ENCODE data around the gene LCLAT1. TPM values are rescaled to one million over a fixed set of nuclear protein-coding genes. Genes with fewer than 3 reads are reported as not detected.

The LCLAT1 gene
- total RNA-seq, 2 donors from 2014 or later = 30.2 to 34.2 TPM

- H3K36me3 Mint-ChIP-seq (ENCODE audit: low read depth) = peaks cover 5% of the 10 kb centered on the region
- H3K27ac Mint-ChIP-seq = no peak overlapping the region
- Histone ChIP-seq H3K9ac (ENCODE audit: extremely low read depth, low read length, poor library complexity, severe bottlenecking) (no peak overlapping the region), H3K9me3 (ENCODE audit: control insufficient read depth, low read length) (no peaks in the 10 kb centered on the region), H3K36me3 (ENCODE audit: control insufficient read depth, insufficient read depth, low read length) (no peaks in the 10 kb centered on the region), H3K4me1 (ENCODE audit: control insufficient read depth, insufficient read depth, low read length) (no peaks in the 10 kb centered on the region), H3K27me3 (ENCODE audit: control insufficient read depth, insufficient read depth, low read length, poor library complexity, severe bottlenecking) (no peaks in the 10 kb centered on the region), H3K27ac (ENCODE audit: low read depth, low read length) (no peak overlapping the region), H3K4me3 (ENCODE audit: low read length) (no peak overlapping the region)
- 71% methylated on average over 1 of the region's 1 CpG; no CpG with 5 or more reads in 1 of the 2 experiments for WGBS, 2 experiments (ENCODE audit: insufficient coverage in 1 of 2, insufficient read length in 1 of 2)
- no peaks in the 10 kb centered on the region for H3K27me3 Mint-ChIP-seq (ENCODE audit: insufficient read depth)
- H3K9me3 Mint-ChIP-seq = no peaks in the 10 kb centered on the region
- no peaks in the 10 kb centered on the region for H3K4me1 Mint-ChIP-seq
- TF ChIP-seq CTCF (conservative IDR thresholded peaks at IDR 0.05) = no peak
- no peak for DNase-seq
- no peak overlapping the region for H3K4me3 Mint-ChIP-seq
These were observed 143.4 kb downstream of the LCLAT1 start for GRCh38 chr2:30590407-30590806.

GRCh38 chr2:30591186-30591585 is 144.1 kb downstream of the LCLAT1 start:
- Histone ChIP-seq H3K9me3 (ENCODE audit: control insufficient read depth, low read length) (no peaks in the 10 kb centered on the region), H3K4me3 (ENCODE audit: low read length) (no peak overlapping the region), H3K9ac (ENCODE audit: extremely low read depth, low read length, poor library complexity, severe bottlenecking) (no peak overlapping the region), H3K27ac (ENCODE audit: low read depth, low read length) (no peak overlapping the region), H3K36me3 (ENCODE audit: control insufficient read depth, insufficient read depth, low read length) (no peaks in the 10 kb centered on the region), H3K27me3 (ENCODE audit: control insufficient read depth, insufficient read depth, low read length, poor library complexity, severe bottlenecking) (no peaks in the 10 kb centered on the region), H3K4me1 (ENCODE audit: control insufficient read depth, insufficient read depth, low read length) (no peaks in the 10 kb centered on the region)
- TF ChIP-seq CTCF (conservative IDR thresholded peaks at IDR 0.05) = no peak
- H3K27me3 Mint-ChIP-seq (ENCODE audit: insufficient read depth) = no peaks in the 10 kb centered on the region
- H3K36me3 Mint-ChIP-seq (ENCODE audit: low read depth) = peaks cover 10% of the 10 kb centered on the region
- no peaks in the 10 kb centered on the region for H3K4me1 Mint-ChIP-seq
- 80 to 97% methylated on average over 1 to 2 of the region's 2 CpGs for WGBS, 2 experiments (ENCODE audit: insufficient coverage in 1 of 2, insufficient read length in 1 of 2)
- peaks cover 5% of the 10 kb centered on the region for H3K9me3 Mint-ChIP-seq
- no peak overlapping the region for H3K27ac Mint-ChIP-seq
- no peak for DNase-seq
- no peak overlapping the region for H3K4me3 Mint-ChIP-seq

- Mint-ChIP-seq H3K4me1 (peaks cover 31% of the 10 kb centered on the region), H3K36me3 (ENCODE audit: low read depth) (peaks cover 28% of the 10 kb centered on the region), H3K27me3 (ENCODE audit: insufficient read depth) (no peaks in the 10 kb centered on the region), H3K4me3 (no peak overlapping the region), H3K27ac (no peak overlapping the region), H3K9me3 (peaks cover 21% of the 10 kb centered on the region)
- no peak overlapping the region for H3K27ac ChIP-seq (ENCODE audit: low read depth, low read length)
- no peak for DNase-seq
- H3K4me1 ChIP-seq (ENCODE audit: control insufficient read depth, insufficient read depth, low read length) = no peaks in the 10 kb centered on the region
- H3K9ac ChIP-seq (ENCODE audit: extremely low read depth, low read length, poor library complexity, severe bottlenecking) = no peak overlapping the region
- H3K27me3 ChIP-seq (ENCODE audit: control insufficient read depth, insufficient read depth, low read length, poor library complexity, severe bottlenecking) = no peaks in the 10 kb centered on the region
- H3K4me3 ChIP-seq (ENCODE audit: low read length) = no peak overlapping the region
- no peak for TF ChIP-seq CTCF (conservative IDR thresholded peaks at IDR 0.05)
- H3K9me3 ChIP-seq (ENCODE audit: control insufficient read depth, low read length) = peaks cover 18% of the 10 kb centered on the region
- no peaks in the 10 kb centered on the region for H3K36me3 ChIP-seq (ENCODE audit: control insufficient read depth, insufficient read depth, low read length)
- WGBS, 2 experiments (ENCODE audit: insufficient coverage in 1 of 2, insufficient read length in 1 of 2) = 67% methylated on average over 1 of the region's 1 CpG; no CpG with 5 or more reads in 1 of the 2 experiments
These were observed 154.3 kb downstream of the LCLAT1 start for GRCh38 chr2:30601375-30601774.

Measured in endodermal cell (in vitro differentiated cells).